ENCODE measurements around the gene MEN1.

DNA sequence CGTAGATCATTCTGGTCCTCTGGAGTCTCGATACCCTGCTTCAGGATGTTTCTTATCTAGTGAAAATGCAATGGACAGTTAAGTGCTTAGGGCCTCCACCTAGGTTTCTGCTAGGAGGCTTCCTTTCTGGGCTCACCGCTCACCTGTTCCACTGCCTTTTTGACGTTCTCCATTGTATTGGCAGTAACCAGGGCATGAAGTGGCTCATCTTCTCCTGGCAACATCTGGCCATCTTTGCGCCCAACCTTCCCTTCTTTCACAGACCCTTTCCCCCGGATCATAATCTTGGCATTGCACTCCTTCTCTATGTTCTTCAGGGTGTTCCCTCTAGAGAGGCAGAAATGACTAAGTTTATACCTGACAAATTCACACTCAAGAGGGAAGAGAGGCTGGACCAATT is 41.1 kb downstream of the MEN1 start:
- TF ChIP-seq, protein P1, sequence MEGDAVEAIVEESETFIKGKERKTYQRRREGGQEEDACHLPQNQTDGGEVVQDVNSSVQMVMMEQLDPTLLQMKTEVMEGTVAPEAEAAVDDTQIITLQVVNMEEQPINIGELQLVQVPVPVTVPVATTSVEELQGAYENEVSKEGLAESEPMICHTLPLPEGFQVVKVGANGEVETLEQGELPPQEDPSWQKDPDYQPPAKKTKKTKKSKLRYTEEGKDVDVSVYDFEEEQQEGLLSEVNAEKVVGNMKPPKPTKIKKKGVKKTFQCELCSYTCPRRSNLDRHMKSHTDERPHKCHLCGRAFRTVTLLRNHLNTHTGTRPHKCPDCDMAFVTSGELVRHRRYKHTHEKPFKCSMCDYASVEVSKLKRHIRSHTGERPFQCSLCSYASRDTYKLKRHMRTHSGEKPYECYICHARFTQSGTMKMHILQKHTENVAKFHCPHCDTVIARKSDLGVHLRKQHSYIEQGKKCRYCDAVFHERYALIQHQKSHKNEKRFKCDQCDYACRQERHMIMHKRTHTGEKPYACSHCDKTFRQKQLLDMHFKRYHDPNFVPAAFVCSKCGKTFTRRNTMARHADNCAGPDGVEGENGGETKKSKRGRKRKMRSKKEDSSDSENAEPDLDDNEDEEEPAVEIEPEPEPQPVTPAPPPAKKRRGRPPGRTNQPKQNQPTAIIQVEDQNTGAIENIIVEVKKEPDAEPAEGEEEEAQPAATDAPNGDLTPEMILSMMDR (IDR thresholded peaks at IDR 0.05 in 8 of 11, conservative IDR thresholded peaks at IDR 0.05 in 3 of 11), result no peak
- peak in 1 of 3 donors; percentile 32 for TF ChIP-seq POLR2AphosphoS5 (IDR thresholded peaks at IDR 0.05)
- no peak for TF ChIP-seq POLR2A (IDR thresholded peaks at IDR 0.05)

All from spleen (tissue), 7 donors.